PC-9 (cell line): ENCODE results near the gene TACC3. TPM values are rescaled to one million over a fixed set of nuclear protein-coding genes. Genes with fewer than 3 reads are reported as not detected.

Experiments used
- BruUV-seq: library from RNA; stranded (reverse); fragments of 400-500 nt; replicated peaks from 2 replicates; lab custom pipeline; 2021; lab: Mats Ljungman, UMichigan
- CTCF ChIA-PET: fragments of 300-600 bp; sonication (Branson Sonifier 250); formaldehyde crosslinking; loops from one replicate; lab custom pipeline; 2022; ENCODE audit warnings: antibody characterized with exemption; lab: Charles Lee
- POLR2A ChIA-PET: fragments of 300-600 bp; sonication (Branson Sonifier 250); formaldehyde crosslinking; loops from one replicate; lab custom pipeline; 2022; ENCODE audit warnings: antibody characterized with exemption; ENCODE audit not compliant: unreplicated experiment; lab: Charles Lee
- DNase-seq, 2 experiments: peaks; one replicate each; pipeline versions ENCODE4 v3.0.0 to v3.0.0-alpha.2; 2015 to 2022; ENCODE audit warnings: mixed read lengths in 1 of 2
- H2AFZ ChIP-seq: fragments of 200-600 bp; sonication (generic); 2 replicates; pipeline ENCODE4 v1.8.1; 2017; ENCODE audit warnings: antibody characterized with exemption
- H3F3A ChIP-seq: fragments of 200-600 bp; sonication (generic); 2 replicates; pipeline ENCODE4 v1.8.1; 2017; ENCODE audit warnings: antibody characterized with exemption, mild to moderate bottlenecking, low read depth; ENCODE audit not compliant: insufficient read depth
- H3K27ac ChIP-seq: fragments of 200-600 bp; sonication (generic); 2 replicates; pipeline ENCODE4 v1.6.1; 2016; ENCODE audit warnings: mixed run types
- H3K27me3 ChIP-seq: fragments of 200-600 bp; sonication (generic); 2 replicates; pipeline ENCODE4 v1.6.1; 2016; ENCODE audit warnings: low read depth, mixed run types; ENCODE audit not compliant: insufficient read depth
- H3K36me3 ChIP-seq: fragments of 200-600 bp; sonication (generic); 2 replicates; pipeline ENCODE4 v1.6.1; 2016; ENCODE audit warnings: low read depth, mixed run types
- H3K4me1 ChIP-seq: fragments of 200-600 bp; sonication (generic); replicated peaks from 2 replicates; pipeline ENCODE4 v1.6.1; 2016; ENCODE audit warnings: mixed run types; ENCODE audit not compliant: insufficient read depth
- H3K4me2 ChIP-seq: fragments of 200-600 bp; sonication (generic); 2 replicates; pipeline ENCODE4 v1.6.1; 2017; ENCODE audit warnings: mixed run types
- H3K4me3 ChIP-seq: fragments of 200-600 bp; sonication (generic); 2 replicates; pipeline ENCODE4 v1.6.1; 2016; ENCODE audit warnings: mixed run types
- H3K79me2 ChIP-seq: fragments of 200-600 bp; sonication (generic); 2 replicates; pipeline ENCODE4 v1.6.1; 2017; ENCODE audit warnings: low read depth, mixed run types
- H3K9me2 ChIP-seq: fragments of 200-600 bp; sonication (generic); 2 replicates; pipeline ENCODE4 v1.8.1; 2017; ENCODE audit warnings: mild to moderate bottlenecking; ENCODE audit not compliant: insufficient read depth
- H3K9me3 ChIP-seq: fragments of 200-600 bp; sonication (generic); 2 replicates; pipeline ENCODE4 v1.8.1; 2016; ENCODE audit warnings: low read depth; ENCODE audit not compliant: insufficient read depth
- H4K20me1 ChIP-seq: fragments of 200-600 bp; sonication (generic); 2 replicates; pipeline ENCODE4 v1.8.1; 2017; ENCODE audit not compliant: insufficient read depth
- CTCF ChIP-seq: fragments of 200-600 bp; sonication (generic); conservative IDR thresholded peaks from 2 replicates; pipeline ENCODE4 v1.6.1; 2017; ENCODE audit warnings: mixed run types, antibody characterized with exemption, mild to moderate bottlenecking, moderate library complexity
- EZH2 ChIP-seq: fragments of 200-600 bp; sonication (generic); IDR thresholded peaks from 2 replicates; pipeline ENCODE4 v1.8.0; 2017; ENCODE audit warnings: antibody characterized with exemption, low read depth
- intact Hi-C: fragments of 100-400 bp; cut with micrococcal nuclease; formaldehyde crosslinking; loops from one replicate; pipeline ENCODE4 v1.10.0; 2022; ENCODE audit not compliant: unreplicated experiment
- total RNA-seq: library from RNA; stranded (reverse); gene quantifications from 2 replicates; pipeline ENCODE4 v1.2.3, GENCODE V29; 2021

TACC3 gene
- total RNA-seq, 1 experiment from 2014 or later = 134 TPM

DNA sequence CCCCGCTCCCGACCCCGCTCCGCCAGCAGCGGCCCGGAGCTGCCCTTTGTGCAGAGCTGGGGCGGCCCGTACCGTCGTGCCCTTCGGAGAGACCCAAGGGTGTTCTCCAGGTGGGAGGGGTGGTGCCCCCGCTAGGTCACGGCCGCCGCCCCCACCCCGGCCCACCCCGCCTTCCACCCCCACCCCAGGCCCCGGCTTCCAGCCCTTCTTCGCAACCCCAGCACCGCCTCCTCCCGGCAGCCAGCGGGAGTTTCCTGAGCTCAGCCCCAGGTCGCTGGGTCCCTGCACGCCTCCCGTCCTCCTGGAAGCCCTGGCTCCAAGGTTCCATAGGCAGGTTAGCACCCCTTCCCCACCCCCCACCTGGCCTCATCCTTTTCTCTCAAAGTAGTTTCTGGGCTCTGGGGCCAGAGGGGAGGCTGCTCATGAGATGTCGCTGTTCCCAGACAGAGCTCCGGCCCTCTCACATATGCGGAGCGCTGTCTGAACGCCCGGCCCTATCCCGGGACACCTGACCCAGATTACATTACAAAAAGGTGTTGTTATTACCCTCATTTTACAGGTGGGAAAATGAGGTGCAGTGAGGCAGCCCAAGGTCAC, 46.5 kb downstream of the TACC3 start:
- H3F3A ChIP-seq = peaks cover 7% of the 10 kb centered on the region; the same call in 1 of the 2 replicates
- no peak for TF ChIP-seq EZH2
- peak; percentile 40; the same call in 1 of the 2 replicates for TF ChIP-seq CTCF
- no peaks in the 10 kb centered on the region for H3K36me3 ChIP-seq
- H3K4me2 ChIP-seq = peak overlapping the region; percentile 50
- no peaks in the 10 kb centered on the region for H3K79me2 ChIP-seq
- ChIA-PET CTCF (interaction anchor here (0.5 to 0.8 kb wide), 6 partner anchors 23 to 479 kb away, joined by 4 to 18 read pairs (median 8); no protein-coding TSS in a partner anchor), POLR2A (interaction anchor here (0.6 to 1.0 kb wide), 3 partner anchors 10 to 122 kb away, joined by 3 to 11 read pairs (median 5); no protein-coding TSS in a partner anchor)
- no peaks in the 10 kb centered on the region for H4K20me1 ChIP-seq
- H3K27me3 ChIP-seq = peaks cover 2% of the 10 kb centered on the region; the same call in 1 of the 2 replicates
- no peaks in the 10 kb centered on the region for H3K9me3 ChIP-seq
- BruUV-seq = no TSS peak
- DNase-seq = peak in 1 of 2 experiments; percentile 46
- H2AFZ ChIP-seq = no peak overlapping the region
- H3K27ac ChIP-seq = no peak overlapping the region
- no peak overlapping the region for H3K4me3 ChIP-seq
- H3K4me1 ChIP-seq = peaks cover 30% of the 10 kb centered on the region
- intact Hi-C loops = loop anchor here (1.0 kb wide), 1 partner anchor 10 kb away; no protein-coding TSS in a partner anchor
- H3K9me2 ChIP-seq = no peaks in the 10 kb centered on the region

GRCh38 chr4:1768367-1769034, 47.2 kb downstream of the TACC3 start:
- Histone ChIP-seq H3K27ac (no peak overlapping the region), H3K9me3 (no peaks in the 10 kb centered on the region), H3K4me3 (no peak overlapping the region), H3K4me1 (peaks cover 30% of the 10 kb centered on the region), H3F3A (peaks cover 7% of the 10 kb centered on the region; the same call in 1 of the 2 replicates), H3K4me2 (peak overlapping the region; percentile 50), H4K20me1 (no peaks in the 10 kb centered on the region), H3K79me2 (no peaks in the 10 kb centered on the region), H3K36me3 (no peaks in the 10 kb centered on the region), H3K27me3 (peaks cover 2% of the 10 kb centered on the region; the same call in 1 of the 2 replicates), H3K9me2 (no peaks in the 10 kb centered on the region), H2AFZ (no peak overlapping the region)
- BruUV-seq = no TSS peak
- DNase-seq = peak; percentile 55 to 62
- intact Hi-C loops = loop anchor here (1.0 kb wide), 1 partner anchor 10 kb away; no protein-coding TSS in a partner anchor
- TF ChIP-seq CTCF = no peak
- TF ChIP-seq EZH2 = no peak
- ChIA-PET POLR2A (interaction anchor here (0.5 to 0.7 kb wide), 2 partner anchors 123 to 351 kb away, joined by 3 to 11 read pairs; no protein-coding TSS in a partner anchor), CTCF (interaction anchor here (0.5 to 0.8 kb wide), 5 partner anchors 24 to 479 kb away, joined by 4 to 11 read pairs (median 7); no protein-coding TSS in a partner anchor)

DNA sequence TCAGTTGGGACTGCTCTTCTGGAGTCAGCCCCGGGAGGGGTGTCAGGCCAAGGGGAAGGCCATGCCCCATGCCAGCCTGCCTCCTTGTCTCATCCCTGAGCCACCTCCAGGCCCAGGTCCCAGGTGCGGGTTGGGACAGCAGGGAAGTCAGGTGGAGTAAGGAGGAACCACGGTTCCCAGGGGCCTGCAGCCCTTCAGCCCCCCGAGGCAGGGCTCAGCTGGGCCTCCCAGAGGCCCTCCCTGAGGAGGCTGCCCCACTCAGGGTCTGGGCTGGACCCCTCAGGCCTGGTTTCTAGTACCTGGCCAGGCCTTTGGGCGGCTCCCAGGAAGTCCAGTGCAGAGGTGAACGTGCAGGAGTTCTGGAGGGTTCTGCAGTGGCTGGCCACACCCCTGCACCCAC, 48.4 kb downstream of the TACC3 start:
- no TSS peak for BruUV-seq
- CTCF ChIA-PET = no interaction called here

More for the DNA sequence above, 48.4 kb downstream of the TACC3 start:
- DNase-seq = no peak
- no peaks in the 10 kb centered on the region for H4K20me1 ChIP-seq
- no peak overlapping the region for H3K27ac ChIP-seq
- peaks cover 30% of the 10 kb centered on the region for H3K4me1 ChIP-seq
- POLR2A ChIA-PET = no interaction called here
- H3F3A ChIP-seq = peaks cover 5% of the 10 kb centered on the region; the same call in 1 of the 2 replicates
- H3K79me2 ChIP-seq = no peaks in the 10 kb centered on the region
- no peaks in the 10 kb centered on the region for H3K9me2 ChIP-seq
- H3K4me2 ChIP-seq = no peak overlapping the region
- no peak overlapping the region for H3K4me3 ChIP-seq
- H3K9me3 ChIP-seq = no peaks in the 10 kb centered on the region
- intact Hi-C loops = no loop called here
- H2AFZ ChIP-seq = no peak overlapping the region
- no peaks in the 10 kb centered on the region; the same call in 1 of the 2 replicates for H3K27me3 ChIP-seq
- no peak for TF ChIP-seq EZH2
- no peak for TF ChIP-seq CTCF
- no peaks in the 10 kb centered on the region for H3K36me3 ChIP-seq
